Fibroblast of skin of left biceps (primary cell): ENCODE data around the gene SAP130.

Experiments used
- DNase-seq, 2 experiments: peaks; one replicate each; pipeline ENCODE4 v3.0.0-alpha.2; 2013; ENCODE audit warnings: low read depth in 2 of 2

Gene SAP130

GRCh38 chr2:127893494-127893893, 134.4 kb downstream of the SAP130 start:
- no peak for DNase-seq

- no peak for DNase-seq
Measured at GRCh38 chr2:127893033-127893432, 134.8 kb downstream of the SAP130 start.

GRCh38 chr2:127891811-127892210, 136.0 kb downstream of the SAP130 start:
- no peak for DNase-seq
